Cardiac muscle cell (in vitro differentiated cells and primary cell): ENCODE measurements around the gene MNT. TPM values are rescaled to one million over a fixed set of nuclear protein-coding genes. Genes with fewer than 3 reads are reported as not detected.

Experiments used
- DNase-seq, 2 donors: peaks; one replicate each; pipeline versions ENCODE4 v3.0.0 to v3.0.0-alpha.2; 2010 to 2017; ENCODE audit warnings: low read depth in 1 of 2, low spot score in 1 of 2
- H3K27ac ChIP-seq: fragments of 200-600 bp; sonication (generic); 2 replicates; pipeline ENCODE4 v1.5.1; 2016
- H3K27me3 ChIP-seq: fragments of 200-600 bp; sonication (generic); 2 replicates; pipeline ENCODE4 v1.6.0; 2016; ENCODE audit warnings: control low read depth
- H3K36me3 ChIP-seq: fragments of 200-600 bp; sonication (generic); 2 replicates; pipeline ENCODE4 v1.5.1; 2016; ENCODE audit warnings: control low read depth
- H3K4me1 ChIP-seq: fragments of 200-600 bp; sonication (generic); 2 replicates; pipeline ENCODE4 v1.8.1; 2017; ENCODE audit warnings: low read depth, mild to moderate bottlenecking, mixed run types
- H3K4me3 ChIP-seq: fragments of 200-600 bp; sonication (generic); 2 replicates; pipeline ENCODE4 v1.5.1; 2016; ENCODE audit warnings: mild to moderate bottlenecking
- H3K9me3 ChIP-seq: fragments of 200-600 bp; sonication (generic); 2 replicates; pipeline ENCODE4 v1.5.1; 2017; ENCODE audit warnings: low read depth, mild to moderate bottlenecking, control low read depth
- CTCF ChIP-seq: IDR thresholded peaks from 2 replicates; pipeline ENCODE4 v1.5.1; 2012; ENCODE audit warnings: low read depth, mild to moderate bottlenecking, low read length
- polyA plus RNA-seq: library from polyadenylated mRNA; unstranded; fragments of >200 nt; fragmentation: Nextera tagmentation; extraction: Ambion mirVana; gene quantifications from 2 replicates; pipeline ENCODE4 v1.2.1, GENCODE V29; 2016
- total RNA-seq: library from RNA; depleted of rRNA; stranded (reverse); fragments of >200 nt; gene quantifications from 2 replicates; pipeline ENCODE4 v1.2.3, GENCODE V29; 2016

MNT gene
- total and polyA plus RNA-seq, 2 experiments from 2014 or later = 7.3 to 17.4 TPM

- Histone ChIP-seq H3K9me3 (no peaks in the 10 kb centered on the region), H3K4me3 (no peak overlapping the region), H3K36me3 (peaks cover 14% of the 10 kb centered on the region), H3K4me1 (peaks cover 11% of the 10 kb centered on the region), H3K27me3 (no peaks in the 10 kb centered on the region), H3K27ac (no peak overlapping the region)
- TF ChIP-seq CTCF = no peak
- peak in 1 of 2 donors; percentile 14 for DNase-seq
Observed at GRCh38 chr17:2435862-2436261, 35.0 kb upstream of the MNT start.

DNA sequence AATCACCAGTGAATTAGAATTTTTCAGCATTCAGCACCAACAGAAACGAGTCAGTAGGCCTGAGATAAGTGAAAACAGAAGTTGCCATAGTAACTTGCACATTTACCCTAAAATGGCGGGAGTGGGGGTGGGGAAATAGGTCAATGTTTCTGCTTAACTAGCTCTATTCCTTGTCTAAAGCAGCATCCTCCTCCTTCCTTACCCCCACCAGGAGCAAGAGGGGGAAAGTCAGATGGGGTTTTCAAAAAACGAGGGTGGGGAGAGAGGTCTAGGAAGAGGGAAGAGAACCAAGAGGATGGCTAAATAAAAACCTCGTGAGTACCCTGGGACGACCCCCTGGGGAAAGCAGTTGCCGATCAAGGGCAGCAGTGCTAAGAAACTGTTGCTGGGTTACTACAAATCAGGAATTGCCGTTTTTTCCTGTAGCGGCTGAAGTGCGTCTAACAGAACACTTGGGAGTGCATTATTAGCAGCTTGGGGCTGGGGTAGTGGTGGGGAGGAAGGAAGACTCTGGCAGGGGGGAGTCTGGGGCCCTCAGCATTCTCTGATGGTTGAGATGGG is 34.4 kb upstream of the MNT start:
- no peak for TF ChIP-seq CTCF
- Histone ChIP-seq H3K4me1 (peaks cover 11% of the 10 kb centered on the region), H3K9me3 (no peaks in the 10 kb centered on the region), H3K36me3 (peaks cover 14% of the 10 kb centered on the region), H3K27me3 (no peaks in the 10 kb centered on the region), H3K27ac (no peak overlapping the region), H3K4me3 (no peak overlapping the region)
- peak; percentile 18 to 44 for DNase-seq

GRCh38 chr17:2433696-2434095 is 32.8 kb upstream of the MNT start:
- peaks cover 14% of the 10 kb centered on the region for H3K36me3 ChIP-seq
- H3K27me3 ChIP-seq = no peaks in the 10 kb centered on the region
- H3K9me3 ChIP-seq = no peaks in the 10 kb centered on the region
- TF ChIP-seq CTCF = no peak
- no peak overlapping the region for H3K27ac ChIP-seq
- H3K4me3 ChIP-seq = no peak overlapping the region
- H3K4me1 ChIP-seq = peaks cover 11% of the 10 kb centered on the region
- DNase-seq = no peak

DNA sequence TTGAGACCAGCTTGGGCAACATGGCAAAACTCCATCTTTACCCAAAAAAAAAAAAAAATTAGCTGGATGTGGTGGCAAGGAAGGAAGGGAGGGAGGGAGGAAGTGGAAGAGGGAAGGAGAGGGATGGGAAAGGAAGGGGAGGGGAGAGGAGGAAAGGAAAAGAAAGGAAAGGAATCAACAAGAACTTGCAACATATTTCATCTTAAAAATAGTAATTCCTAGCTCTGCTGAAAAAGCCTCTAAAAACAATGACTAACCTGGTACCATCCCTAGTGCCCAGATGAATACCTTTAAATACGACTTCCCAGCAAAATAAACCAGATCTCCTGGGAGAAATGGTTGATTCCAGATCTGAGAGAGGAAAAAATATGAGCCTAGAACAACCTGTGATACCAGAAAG is 27.1 kb upstream of the MNT start:
- Histone ChIP-seq H3K27ac (no peak overlapping the region), H3K36me3 (peaks cover 3% of the 10 kb centered on the region), H3K4me3 (no peak overlapping the region), H3K4me1 (no peaks in the 10 kb centered on the region), H3K9me3 (no peaks in the 10 kb centered on the region), H3K27me3 (no peaks in the 10 kb centered on the region)
- DNase-seq = no peak
- no peak for TF ChIP-seq CTCF

- Histone ChIP-seq H3K9me3 (no peaks in the 10 kb centered on the region), H3K4me3 (no peak overlapping the region), H3K36me3 (no peaks in the 10 kb centered on the region), H3K4me1 (no peaks in the 10 kb centered on the region), H3K27me3 (no peaks in the 10 kb centered on the region), H3K27ac (no peak overlapping the region)
- no peak for TF ChIP-seq CTCF
- no peak for DNase-seq
Observed at GRCh38 chr17:2427215-2427614, 26.4 kb upstream of the MNT start.
